AG04449 (cell line): ENCODE results near the gene KAT8.

Experiments used
- CTCF ChIA-PET: fragments of 350-600 bp; formaldehyde crosslinking; extraction: SDS; loops from one replicate; lab custom pipeline; 2021; ENCODE audit warnings: antibody characterized with exemption; lab: Yijun Ruan, JAX
- POLR2A ChIA-PET: fragments of 400-600, 350-600 bp; formaldehyde crosslinking; extraction: SDS; loops from one replicate; lab custom pipeline; 2020; ENCODE audit warnings: antibody characterized with exemption, inconsistent platforms; lab: Yijun Ruan, JAX
- DNase-seq: peaks from one replicate; pipeline ENCODE4 v3.0.0-alpha.2; 2010; ENCODE audit warnings: low read depth, low spot score
- H3K4me3 ChIP-seq: 2 replicates; pipeline ENCODE4 v1.5.1; 2011; ENCODE audit warnings: low read depth, mild to moderate bottlenecking, control low read depth, low read length
- TF ChIP-seq, protein P1 (sequence below): IDR thresholded peaks from one replicate; pipeline ENCODE4 v1.5.1; 2011; ENCODE audit warnings: mild to moderate bottlenecking, moderate library complexity, low read length, control low read depth, inconsistent platforms; ENCODE audit not compliant: insufficient read depth; ENCODE audit errors: missing control alignments

KAT8 gene

DNA sequence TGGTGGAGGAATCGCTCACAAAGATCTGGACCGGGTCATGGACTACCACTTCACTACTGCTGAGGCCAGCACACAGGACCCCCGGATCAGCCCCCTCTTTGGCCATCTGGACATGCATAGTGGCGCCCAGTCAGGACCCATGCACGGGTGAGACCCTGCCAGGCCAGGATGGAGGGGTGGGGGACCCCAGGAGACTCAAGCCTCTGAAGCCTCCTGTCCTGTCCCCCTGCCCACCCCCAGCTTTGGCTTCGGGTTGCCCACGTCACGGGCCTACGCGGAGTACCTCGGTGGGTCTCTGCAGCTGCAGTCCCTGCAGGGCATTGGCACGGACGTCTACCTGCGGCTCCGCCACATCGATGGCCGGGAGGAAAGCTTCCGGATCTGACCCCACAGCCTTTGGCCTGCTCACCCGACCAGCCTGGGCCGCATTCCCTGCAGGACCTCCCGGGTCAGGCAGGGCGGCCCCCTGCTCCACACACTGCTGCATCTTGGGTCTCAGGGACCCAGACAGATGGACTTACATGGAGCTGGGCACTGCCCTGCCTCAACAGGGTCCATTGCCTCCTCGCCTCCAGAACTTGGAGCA is 5.5 kb upstream of the KAT8 start:
- TF ChIP-seq, protein P1, sequence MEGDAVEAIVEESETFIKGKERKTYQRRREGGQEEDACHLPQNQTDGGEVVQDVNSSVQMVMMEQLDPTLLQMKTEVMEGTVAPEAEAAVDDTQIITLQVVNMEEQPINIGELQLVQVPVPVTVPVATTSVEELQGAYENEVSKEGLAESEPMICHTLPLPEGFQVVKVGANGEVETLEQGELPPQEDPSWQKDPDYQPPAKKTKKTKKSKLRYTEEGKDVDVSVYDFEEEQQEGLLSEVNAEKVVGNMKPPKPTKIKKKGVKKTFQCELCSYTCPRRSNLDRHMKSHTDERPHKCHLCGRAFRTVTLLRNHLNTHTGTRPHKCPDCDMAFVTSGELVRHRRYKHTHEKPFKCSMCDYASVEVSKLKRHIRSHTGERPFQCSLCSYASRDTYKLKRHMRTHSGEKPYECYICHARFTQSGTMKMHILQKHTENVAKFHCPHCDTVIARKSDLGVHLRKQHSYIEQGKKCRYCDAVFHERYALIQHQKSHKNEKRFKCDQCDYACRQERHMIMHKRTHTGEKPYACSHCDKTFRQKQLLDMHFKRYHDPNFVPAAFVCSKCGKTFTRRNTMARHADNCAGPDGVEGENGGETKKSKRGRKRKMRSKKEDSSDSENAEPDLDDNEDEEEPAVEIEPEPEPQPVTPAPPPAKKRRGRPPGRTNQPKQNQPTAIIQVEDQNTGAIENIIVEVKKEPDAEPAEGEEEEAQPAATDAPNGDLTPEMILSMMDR: no peak
- DNase-seq: no peak
- CTCF ChIA-PET: interaction anchor here (1.0 to 1.3 kb wide), 3 partner anchors 9 to 158 kb away, joined by 4 read pairs; no protein-coding TSS in a partner anchor
- POLR2A ChIA-PET: no interaction called here
- H3K4me3 ChIP-seq: no peak overlapping the region

GRCh38 chr16:31112711-31113110 is 4.8 kb upstream of the KAT8 start:
- DNase-seq: no peak
- CTCF ChIA-PET: interaction anchor here (1.8 kb wide), 1 partner anchor 30 kb away, joined by 5 read pairs; no protein-coding TSS in a partner anchor
- TF ChIP-seq, protein P1: no peak
- POLR2A ChIA-PET: no interaction called here
- H3K4me3 ChIP-seq: no peak overlapping the region

DNA sequence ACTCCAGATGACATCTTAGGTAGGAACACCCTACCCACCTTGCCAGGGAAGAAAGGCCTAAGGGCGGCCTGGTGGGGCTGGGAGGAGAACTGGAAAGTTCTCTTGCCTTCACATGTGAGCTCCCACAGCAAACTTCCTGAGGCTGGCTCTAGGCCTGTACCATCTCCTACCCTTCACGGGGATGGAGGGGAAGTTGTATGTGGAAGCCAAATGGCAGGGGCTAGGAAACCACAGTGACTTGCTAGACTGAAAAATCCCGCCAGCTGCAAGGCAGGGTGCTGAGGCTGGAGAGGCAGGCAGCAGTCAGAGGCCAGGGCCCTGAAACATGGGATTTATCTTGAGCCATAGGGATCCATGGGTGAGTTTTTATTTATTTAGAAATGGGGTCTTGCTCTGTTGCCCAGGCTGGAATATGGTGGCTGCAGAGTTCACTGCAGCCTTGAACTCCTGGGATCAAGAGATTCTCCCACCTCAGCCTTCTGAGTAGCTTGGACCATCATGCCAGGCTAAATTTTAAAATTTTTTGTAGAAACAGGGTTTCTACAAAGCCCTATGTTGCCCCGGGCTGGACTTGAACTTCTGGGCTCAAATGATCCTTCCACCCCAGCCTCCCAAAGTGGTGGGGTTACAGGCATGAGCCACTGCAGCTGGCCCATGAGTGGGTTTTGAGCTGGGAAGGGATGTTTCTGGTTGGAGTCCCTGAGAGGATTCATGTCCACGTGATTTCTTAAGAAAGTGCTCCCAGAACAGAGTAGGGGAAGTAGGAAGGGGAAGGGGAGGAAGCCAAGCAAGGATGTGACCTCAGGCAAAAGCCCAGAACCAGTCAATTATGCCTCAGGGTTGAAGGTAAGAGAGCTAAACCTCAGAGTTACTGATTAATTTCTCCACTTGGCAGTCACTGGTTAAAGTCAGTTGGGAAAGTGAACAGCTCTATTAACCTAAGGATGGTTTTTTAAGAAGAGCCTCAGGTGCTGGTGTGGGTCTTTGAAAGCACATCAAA is 4.0 kb upstream of the KAT8 start:
- ChIA-PET POLR2A (no interaction called here), CTCF (interaction anchor here (0.6 to 1.8 kb wide), 4 partner anchors 29 to 338 kb away, joined by 3 to 5 read pairs (median 4); no protein-coding TSS in a partner anchor)
- DNase-seq: no peak
- H3K4me3 ChIP-seq: no peak overlapping the region
- TF ChIP-seq, protein P1: no peak

DNA sequence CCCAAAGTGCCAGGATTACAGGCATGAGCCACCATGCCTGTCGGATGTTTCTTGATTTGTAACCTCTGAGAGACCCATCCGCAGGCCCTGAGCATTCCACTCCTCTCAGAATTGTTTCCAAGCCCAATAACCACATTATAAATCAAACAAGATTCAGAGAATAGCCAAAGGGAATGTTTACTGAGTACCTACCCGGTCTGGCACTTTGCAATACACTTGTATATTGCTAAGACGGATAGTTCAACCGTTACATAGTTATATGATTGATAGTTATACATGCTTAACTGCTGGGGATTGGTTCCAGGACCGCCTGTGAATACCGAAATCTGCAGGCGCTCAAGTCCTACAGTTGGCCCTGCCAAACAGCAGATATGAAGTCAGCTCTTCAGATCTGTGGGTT is 3.0 kb upstream of the KAT8 start:
- no peak for DNase-seq
- TF ChIP-seq, protein P1: no peak
- no peak overlapping the region for H3K4me3 ChIP-seq
- ChIA-PET POLR2A (interaction anchor here (1.3 kb wide), 1 partner anchor 14 kb away, joined by 4 read pairs; no protein-coding TSS in a partner anchor), CTCF (interaction anchor here (0.6 to 1.8 kb wide), 2 partner anchors 28 to 43 kb away, joined by 4 to 5 read pairs; no protein-coding TSS in a partner anchor)

GRCh38 chr16:31118223-31119155 is 1.0 kb downstream of the KAT8 start:
- TF ChIP-seq, protein P1: no peak
- peak overlapping the region; percentile 60 for H3K4me3 ChIP-seq
- ChIA-PET POLR2A (interaction anchor here (1.0 to 1.6 kb wide), 13 partner anchors 10 to 341 kb away, joined by 3 to 12 read pairs (median 4); partner anchors contain the start of genes ARMC5, BCKDK, FUS and HSD3B7), CTCF (interaction anchor here (0.9 to 6.8 kb wide), 7 partner anchors 17 to 751 kb away, joined by 3 to 56 read pairs (median 3); partner anchors contain the start of genes HSD3B7 and PRSS8)
- DNase-seq: peak; percentile 52
